ENCODE data around the gene CHD6.

Gene CHD6, protein sequence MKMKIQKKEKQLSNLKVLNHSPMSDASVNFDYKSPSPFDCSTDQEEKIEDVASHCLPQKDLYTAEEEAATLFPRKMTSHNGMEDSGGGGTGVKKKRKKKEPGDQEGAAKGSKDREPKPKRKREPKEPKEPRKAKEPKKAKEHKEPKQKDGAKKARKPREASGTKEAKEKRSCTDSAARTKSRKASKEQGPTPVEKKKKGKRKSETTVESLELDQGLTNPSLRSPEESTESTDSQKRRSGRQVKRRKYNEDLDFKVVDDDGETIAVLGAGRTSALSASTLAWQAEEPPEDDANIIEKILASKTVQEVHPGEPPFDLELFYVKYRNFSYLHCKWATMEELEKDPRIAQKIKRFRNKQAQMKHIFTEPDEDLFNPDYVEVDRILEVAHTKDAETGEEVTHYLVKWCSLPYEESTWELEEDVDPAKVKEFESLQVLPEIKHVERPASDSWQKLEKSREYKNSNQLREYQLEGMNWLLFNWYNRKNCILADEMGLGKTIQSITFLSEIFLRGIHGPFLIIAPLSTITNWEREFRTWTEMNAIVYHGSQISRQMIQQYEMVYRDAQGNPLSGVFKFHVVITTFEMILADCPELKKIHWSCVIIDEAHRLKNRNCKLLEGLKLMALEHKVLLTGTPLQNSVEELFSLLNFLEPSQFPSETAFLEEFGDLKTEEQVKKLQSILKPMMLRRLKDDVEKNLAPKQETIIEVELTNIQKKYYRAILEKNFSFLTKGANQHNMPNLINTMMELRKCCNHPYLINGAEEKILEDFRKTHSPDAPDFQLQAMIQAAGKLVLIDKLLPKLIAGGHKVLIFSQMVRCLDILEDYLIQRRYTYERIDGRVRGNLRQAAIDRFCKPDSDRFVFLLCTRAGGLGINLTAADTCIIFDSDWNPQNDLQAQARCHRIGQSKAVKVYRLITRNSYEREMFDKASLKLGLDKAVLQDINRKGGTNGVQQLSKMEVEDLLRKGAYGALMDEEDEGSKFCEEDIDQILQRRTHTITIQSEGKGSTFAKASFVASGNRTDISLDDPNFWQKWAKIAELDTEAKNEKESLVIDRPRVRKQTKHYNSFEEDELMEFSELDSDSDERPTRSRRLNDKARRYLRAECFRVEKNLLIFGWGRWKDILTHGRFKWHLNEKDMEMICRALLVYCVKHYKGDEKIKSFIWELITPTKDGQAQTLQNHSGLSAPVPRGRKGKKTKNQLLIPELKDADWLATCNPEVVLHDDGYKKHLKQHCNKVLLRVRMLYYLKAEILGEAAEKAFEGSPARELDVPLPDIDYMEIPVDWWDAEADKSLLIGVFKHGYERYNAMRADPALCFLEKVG (N-terminal part only)

DNA sequence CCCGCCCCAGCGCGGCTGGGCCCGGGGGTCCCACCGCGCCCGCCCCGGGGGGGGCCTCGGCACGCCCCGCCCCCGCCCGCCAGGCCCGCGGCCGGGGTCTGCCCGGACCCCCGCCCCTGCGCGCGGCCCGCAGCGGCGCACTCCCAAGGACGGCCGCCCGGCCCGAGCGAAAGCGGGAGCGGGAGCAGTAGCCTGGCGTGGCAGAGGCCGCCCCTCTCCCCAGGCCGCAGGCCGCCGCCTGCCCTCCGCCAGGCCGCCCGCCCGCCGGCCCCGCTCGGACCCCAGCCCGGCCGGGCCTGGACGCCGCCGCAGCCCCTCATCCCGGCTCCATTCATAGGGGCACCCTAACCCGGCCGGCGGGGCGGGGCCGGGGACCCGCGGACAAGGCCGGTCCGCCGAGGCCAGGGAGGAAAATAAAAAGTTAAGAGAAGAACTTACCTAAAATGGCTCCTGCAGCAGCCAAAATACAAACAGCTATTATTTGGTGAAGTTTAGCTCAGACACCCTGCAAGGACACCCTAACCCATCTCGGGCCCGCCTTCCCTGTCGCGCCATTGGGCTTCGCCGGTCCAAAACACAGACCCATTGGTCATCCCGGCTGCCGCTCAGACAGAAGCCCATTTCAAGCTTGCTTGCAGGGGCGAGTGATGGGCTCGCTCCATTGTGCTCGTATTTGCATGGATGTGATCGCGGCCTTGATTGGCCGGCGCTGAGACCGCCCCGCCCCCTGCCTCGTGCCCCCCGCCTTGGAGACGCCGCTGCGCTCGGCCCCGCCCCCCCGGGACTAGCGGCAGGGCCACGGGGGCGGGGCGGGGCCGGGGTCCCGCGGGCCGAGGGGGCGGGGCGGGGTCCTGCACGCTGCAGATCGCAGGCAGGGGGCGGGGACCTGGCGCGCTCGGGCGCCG, at the start of gene CHD6:
Gene CHD6 (minus strand): TSS at position 476 of the 905 bp plus-strand sequence. CDS start 67,040 bp downstream, outside the sequence.
- DNase-seq, result peak; percentile 100

DNA sequence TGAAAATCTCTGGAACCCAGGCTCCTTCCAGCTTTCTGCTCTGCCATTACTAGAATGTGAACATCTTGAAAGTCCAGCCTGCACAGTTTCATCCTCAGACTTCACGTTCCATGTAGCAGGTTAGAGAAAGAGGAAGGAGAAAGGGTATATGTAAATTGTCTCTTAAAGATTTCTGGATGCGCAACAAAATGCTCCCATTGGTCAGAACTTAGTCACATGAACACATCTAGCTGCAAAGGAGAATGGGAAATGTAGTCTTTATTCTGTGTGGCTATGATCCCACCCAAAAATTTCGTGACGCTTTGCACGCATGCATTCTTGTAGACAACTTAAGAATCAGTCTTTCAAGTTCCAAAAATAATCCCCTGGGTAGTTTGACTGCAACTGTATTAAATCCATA, 46.4 kb upstream of the CHD6 start:
- peak; percentile 26 to 28 for DNase-seq

DNA sequence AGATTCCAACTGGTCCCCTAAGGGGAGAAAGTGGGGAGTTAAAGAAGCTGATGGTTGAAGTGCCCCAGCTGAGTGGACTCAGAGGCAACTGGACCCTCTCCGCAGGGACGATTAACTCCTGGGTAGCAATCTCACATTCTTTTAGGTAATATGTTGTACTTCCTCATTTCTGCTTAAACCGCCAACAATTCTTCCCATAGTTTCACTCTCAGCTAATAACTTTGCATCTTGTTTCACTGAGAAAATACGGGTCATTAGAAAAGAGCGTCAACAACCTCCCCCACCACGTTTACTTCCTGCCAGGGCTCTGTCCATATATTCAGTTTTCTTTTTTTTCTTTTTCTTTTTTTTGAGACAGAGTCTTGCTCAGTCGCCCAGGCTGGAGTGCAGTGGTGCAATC, 39.5 kb upstream of the CHD6 start:
- DNase-seq, result no peak

DNA sequence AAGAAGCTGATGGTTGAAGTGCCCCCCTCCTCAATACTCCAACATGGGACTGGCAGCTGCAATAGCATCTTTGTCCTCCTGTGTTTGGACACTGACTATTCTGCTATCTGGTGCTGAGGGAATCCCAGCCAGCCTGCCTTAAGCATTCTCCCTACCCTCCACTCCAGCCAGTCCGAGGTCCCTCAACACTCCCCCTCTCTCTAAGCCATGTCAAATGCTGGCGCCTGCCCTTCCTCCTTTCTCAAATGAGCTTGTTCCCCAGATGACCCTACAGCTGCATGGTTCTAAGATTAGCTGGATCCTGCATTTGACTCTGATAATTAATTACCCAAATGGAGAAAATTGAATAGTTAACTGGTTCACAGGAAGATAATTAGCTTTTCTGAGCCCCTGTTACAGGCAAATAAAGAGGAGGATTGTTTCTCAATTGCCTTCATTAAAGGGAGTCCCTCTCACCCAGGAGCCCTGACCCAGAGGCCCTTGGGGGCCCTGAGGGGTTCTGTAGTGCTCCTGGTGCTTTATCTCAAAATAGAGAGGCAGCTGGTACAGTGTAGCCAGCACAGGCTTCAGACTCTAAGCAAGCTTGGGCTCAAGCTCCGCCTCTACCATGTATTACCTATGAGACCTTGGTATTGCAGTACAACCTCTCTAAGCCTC, 37.9 kb upstream of the CHD6 start:
- peak in 1 of 2 experiments; percentile 29 for DNase-seq

DNA sequence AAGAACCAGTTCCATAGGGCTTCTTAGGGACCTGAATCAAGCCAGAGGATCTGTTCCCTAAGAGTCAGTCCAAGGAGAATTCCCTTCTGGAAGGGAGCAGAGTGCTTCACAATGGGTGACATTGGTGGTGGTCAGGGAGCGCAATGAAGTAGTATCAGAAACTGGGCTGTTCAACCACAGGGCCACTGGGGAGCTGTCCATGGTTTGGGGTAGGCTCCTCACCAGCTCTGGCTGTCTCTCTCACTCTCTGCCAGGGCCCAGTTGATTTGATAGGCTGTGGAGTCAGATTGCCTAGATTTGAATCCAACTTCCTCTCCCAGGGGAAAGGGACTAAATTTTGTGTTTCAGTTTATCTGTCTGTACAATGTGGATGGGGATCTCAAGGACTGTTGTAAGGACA, 36.7 kb upstream of the CHD6 start:
- no peak for DNase-seq

DNA sequence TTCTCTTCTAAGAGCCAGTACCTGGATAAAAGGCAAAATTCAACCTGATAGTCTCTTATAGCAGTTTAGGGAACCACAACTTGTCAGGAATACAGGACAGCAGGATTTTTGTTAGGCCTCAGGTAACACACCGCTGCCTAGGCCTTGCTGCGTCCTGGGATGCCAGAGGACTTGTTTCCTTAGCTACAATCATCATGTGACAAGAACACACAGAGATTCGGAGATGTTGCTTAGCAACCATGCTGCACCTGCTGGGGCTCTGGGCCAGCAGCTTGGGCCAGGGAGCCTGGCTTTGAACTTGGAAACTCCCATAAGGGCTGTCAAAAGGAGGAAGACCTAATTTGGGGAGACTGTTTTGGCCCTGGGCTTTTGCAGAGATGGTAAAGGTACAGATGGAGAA, 36.1 kb upstream of the CHD6 start:
- DNase-seq, result peak; percentile 96 to 97

DNA sequence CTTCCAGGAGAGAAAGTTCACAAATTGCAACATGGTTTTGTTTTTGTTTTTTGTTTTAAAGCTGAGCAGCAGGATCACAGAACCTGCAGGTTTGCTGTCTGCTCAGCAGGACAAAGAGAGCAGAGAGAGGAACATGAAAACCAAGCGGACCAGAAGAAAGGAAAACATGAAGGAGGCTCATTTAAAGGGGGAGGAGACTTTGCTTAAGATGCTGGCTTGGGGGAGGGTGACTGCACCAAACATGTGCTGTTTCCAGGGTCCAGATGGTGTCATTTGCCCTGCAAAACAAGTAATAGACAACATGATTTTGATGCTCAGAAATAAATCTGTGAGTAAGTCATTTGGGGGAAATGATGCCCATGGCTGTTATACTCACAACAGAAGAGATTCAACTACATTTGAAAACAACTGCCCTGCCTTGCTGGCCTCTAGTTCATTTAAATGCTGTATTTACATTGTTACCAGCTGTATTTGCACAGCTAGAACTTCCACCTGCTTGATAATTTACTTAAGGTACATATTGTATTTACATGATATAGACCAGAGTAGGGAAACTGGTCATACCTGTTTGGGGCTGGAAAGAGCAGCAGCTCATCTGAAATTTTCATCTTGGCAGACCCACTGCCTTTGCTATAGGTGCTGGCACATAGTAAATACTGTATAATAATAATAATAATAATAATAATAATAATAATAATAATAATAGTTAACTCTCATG, 32.2 kb upstream of the CHD6 start:
- DNase-seq, result peak; percentile 99 to 100

DNA sequence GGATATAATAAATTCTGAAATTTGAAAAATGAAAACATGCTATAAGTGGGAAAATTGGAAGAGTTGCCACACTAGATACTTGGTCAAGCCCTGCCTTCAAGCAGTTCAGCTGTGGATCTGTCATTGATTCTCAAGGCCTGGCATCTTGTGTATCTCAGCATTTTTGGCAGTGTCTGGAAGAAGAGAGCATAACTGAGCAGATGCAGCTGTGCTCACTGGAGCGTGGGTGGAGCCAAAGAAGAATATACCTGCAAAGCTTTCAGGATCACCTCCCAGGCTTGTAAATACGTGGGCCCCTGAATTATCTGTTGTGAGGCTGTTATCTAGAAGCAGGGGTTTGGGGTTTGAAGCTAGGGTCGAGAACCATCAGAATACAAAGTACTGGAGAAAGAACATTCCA, 31.3 kb upstream of the CHD6 start:
- peak; percentile 69 to 83 for DNase-seq

DNA sequence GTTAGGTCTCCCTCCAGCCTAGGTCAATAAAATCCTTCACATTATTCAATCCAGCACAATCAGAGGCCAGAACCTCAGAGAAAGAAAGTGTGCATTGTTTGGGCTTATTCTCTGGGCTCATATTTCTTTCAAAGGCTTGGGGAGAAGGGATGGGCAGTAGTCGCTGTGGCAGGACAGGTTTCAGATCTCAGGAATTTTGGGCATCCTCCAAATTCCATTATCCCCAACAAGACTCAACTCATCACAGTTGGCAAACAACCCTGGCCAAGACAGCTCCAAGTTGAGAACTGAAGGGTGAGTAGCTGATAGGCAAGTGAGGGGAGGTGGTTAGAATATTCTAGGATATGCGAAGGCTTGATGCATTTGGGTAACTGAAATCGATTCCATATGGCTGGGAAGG, 27.2 kb upstream of the CHD6 start:
- no peak for DNase-seq

DNA sequence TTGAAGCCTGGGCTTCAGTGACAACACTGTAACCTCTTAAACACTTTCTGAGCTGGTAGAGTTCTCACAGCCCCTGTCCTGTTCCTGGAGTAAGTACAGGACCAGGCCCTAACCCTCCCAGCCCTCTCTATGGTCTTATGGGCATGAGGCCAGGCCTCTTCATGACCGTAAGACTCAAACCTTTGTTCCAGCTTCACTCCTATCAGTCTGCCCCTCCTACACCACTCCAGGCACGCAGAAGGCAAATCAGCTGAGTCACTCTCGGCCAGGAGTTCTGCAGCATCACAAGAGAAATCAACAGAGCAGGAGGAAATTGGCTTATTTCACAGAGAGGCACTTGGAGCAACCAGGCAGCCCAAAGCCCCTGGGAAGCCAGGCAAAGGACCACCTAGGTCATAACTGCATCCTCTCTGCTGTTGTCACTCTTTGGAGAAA, 25.3 kb upstream of the CHD6 start:
- peak; percentile 84 to 88 for DNase-seq

DNA sequence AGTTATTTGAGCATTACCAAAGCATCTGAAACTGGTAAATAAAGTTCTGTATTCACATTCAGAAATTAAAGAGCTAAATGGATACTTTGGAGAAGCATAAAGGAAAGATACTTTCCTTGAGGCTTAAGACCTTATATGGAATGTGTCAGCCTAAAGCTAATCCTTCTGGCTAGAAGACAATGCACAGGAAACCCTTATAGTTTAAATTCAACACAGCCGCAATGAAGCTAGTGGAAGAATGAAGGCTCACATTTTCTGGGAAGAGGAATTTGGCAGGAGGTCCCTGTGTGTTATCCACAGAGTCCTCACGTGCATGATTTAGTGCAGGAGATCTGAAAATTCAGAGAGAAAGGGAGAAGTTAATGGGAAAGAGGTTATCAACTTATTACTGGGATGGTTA, 21.5 kb upstream of the CHD6 start:
- no peak for DNase-seq

DNA sequence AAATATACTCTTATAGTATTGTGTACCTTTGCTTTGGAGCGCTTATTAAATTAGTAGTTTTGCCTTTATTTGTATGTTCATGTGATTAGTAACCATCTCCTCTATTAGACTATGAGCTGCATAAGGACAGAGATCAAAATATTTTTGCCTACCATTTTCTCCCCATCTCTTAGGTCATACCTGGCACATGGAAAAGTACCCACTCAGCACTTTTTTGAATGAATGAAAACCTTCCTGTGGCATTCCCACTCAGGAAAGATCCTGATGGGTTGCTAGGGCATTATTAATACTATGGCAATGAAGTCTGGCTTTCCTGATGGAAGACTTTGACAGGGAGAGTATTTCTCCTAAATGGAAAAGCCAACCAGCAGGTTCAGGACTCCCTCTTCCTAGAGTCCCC, 20.3 kb upstream of the CHD6 start:
- DNase-seq, result no peak

DNA sequence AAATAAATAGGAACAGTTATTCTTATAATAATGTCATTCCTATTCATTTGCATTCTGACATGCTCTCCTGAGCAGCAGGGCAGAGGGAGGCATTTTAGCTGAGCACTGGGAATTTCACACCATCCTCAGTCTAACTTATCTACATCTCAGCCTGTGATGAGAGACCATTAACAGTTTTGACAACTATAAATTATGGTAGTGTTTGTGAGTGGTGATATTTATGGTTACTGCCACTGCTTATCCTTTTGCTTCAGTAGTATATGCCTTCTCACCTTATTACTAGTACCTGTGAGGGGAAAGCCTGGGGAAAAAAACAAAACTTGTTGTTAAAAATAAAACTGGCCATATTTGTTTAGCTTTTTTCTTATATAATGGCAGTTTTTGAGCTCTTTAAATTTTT, 17.0 kb upstream of the CHD6 start:
- peak; percentile 83 to 92 for DNase-seq

DNA sequence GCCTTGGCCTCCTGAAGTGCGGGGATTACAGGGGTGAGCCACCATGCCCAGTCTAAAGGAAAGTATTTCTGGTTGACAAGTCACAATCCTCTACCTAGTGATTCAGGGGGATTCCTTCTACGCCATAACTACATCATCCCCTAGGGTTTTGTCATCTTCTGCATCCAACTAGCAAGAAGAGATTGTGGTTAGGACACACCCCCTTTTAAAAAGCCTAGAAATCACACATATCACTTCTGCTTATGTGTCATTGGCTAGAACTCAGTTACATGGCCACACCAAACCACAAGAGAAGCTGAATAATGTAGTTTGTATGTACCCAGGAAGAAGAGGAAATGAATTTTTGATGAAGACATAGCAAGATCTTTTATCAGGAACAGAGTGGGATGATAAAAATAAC, 14.7 kb upstream of the CHD6 start:
- no peak for DNase-seq

DNA sequence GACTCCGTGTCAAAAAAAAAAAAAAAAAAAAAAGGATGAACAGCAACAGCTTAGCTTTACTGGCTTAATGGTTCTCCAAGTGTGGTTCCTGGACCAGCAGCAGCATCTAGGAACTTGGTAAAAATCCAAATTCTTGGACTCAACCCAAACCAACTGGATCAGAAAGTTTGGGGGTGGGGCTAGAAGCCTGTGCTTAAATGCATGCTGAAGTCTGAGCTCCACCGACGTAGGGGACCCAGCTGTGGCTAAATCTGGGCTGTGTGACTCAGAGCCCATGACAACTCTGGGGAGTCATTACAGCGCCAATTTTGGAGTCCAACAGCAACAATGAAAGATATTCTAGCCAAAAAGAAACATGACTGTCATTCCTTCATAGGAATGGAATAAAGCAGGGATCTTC, 13.6 kb upstream of the CHD6 start:
- DNase-seq, result no peak

DNA sequence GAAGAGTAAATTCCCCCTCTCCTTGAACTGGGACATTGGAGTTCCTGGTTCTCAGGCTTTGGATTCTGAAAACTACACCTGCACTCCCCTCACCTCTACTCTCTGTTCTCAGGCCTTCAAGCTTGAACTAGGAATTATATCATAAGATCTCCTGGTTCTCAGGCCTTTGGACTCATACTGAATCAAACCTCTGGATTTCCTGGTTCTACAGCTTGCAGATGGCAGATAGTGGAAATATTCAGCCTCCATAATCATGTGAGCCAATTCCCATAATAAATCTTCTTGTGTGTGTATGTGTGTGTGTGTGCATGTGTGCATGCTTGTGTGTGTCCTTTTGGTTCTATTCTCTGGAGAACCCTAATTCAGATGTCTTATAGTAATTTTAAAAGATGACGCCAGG, 12.7 kb upstream of the CHD6 start:
- DNase-seq, result no peak

DNA sequence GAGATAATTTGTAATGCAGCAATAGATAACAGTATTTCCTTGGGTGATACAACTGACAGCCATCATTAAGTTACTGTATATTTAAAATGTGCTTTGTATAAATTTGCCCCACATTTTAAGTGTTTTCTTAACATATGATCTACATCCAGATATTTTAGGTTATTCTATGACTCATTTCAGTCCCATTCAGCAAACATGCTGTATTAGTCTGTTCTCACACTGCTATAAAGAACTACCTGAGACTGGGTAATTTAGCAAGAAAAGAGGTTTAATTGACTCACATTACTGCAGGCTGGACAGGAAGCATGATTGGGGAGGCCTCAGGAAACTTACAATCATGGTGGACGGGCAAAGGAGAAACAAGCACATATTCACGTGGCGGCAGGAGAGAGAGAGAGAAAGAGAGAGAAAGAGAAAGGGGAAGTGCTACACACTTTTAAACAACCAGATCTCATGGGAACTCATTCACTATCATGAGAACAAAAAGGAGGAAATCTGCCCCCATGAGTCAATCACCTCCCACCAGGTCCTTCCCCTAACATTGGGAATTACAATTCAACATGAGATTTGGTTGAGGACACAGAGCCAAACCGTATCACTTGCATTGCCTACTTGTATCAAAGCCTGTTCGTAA, 9.6 kb upstream of the CHD6 start:
- no peak for DNase-seq

DNA sequence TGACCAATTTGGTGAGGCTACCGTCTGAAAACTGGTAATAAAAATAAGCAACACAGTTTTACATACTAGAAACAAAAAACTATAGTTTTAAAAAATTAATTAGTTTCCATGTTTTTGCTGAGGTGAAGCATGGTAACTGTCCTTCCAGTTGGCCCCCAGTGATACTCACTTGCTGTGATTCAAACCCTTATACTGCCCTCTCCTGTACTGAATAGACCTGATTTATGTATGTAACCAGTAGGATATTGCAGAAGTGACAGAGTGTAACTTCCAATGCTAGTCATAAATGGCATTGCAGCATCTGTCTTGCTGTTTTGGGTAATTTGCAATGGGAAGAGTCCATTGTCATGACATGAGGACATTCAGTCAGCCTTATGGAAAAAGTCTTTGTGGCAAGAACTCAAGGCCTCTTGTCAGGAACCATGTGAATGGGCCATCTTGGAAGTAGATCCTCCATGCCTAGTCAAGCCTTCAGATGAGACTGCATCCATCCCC, 8.9 kb upstream of the CHD6 start:
- DNase-seq, result no peak

DNA sequence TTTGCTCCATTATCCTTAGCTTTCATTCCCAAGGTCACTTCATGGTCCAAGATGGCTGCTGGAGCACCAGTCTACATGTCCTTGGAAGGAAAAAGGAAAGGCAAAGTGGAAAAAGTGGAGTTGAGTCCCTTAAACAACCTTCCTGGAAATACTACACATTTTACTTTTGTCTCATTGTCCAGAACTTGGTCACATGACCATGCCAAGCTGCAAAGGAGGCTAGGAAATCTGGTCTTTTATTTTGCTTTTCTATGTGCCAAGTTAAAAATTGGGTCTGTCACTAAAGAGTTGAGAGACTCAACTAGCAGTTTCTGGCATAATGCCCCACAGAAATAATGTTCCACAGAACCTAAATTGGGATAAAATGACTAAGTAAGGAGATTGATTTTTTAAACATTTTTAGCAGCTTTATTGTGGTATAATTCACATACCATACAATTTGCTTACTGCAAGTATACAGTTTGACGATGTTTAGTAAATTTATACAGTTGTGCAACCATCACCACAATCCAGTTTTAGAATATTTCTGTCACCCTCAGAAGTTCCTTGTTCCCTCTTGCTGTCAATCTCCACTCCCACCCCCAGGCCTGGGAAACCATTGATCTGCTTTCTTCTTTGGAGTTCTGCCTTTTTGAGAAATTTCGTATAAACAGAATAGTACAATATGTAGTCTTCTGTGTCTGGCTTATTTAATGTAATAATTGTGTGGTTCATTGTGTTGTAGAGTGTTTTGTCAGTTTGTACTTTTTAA, 5.6 kb upstream of the CHD6 start:
- DNase-seq, result no peak
